Activated CD4-positive, alpha-beta T cell treated with anti-CD3 and anti-CD28 coated beads for 1 hour (primary cell): Measurements from ENCODE around the gene ZNF268.
"Not testable (repeated sequence)": the region's sequence is repeated elsewhere in the genome, so short reads cannot be mapped to it uniquely, and the experiment has no call there.

Source experiments
- DNase-seq: peaks from one replicate; pipeline ENCODE4 v3.0.0-alpha.2; 2020

Gene ZNF268

GRCh38 chr12:133227281-133227852, 46.1 kb downstream of the ZNF268 start:
- DNase-seq: no peak

GRCh38 chr12:133231001-133231400, 49.7 kb downstream of the ZNF268 start:
- no peak for DNase-seq

GRCh38 chr12:133233006-133233405, 51.7 kb downstream of the ZNF268 start:
- DNase-seq: no peak

GRCh38 chr12:133233993-133234564, 52.8 kb downstream of the ZNF268 start:
- no peak for DNase-seq

- no peak for DNase-seq
These were observed 53.7 kb downstream of the ZNF268 start for GRCh38 chr12:133234971-133235370.

- DNase-seq: no peak
These were observed 54.3 kb downstream of the ZNF268 start, which contains the start of gene ANHX for GRCh38 chr12:133235401-133236112. Gene ANHX (minus strand): TSS chr12:133235877. CDS start chr12:133234356, 1,521 bp downstream.

- DNase-seq: no peak
These were observed 54.8 kb downstream of the ZNF268 start for GRCh38 chr12:133236144-133236543.

- DNase-seq: no peak
These were observed 55.3 kb downstream of the ZNF268 start for GRCh38 chr12:133236556-133236955.

GRCh38 chr12:133251732-133252131, 70.4 kb downstream of the ZNF268 start:
- DNase-seq: no peak

GRCh38 chr12:133255833-133256232, 74.5 kb downstream of the ZNF268 start:
- DNase-seq: not testable (repeated sequence)

GRCh38 chr12:133256321-133256720, 75.0 kb downstream of the ZNF268 start:
- DNase-seq: no peak

GRCh38 chr12:133264173-133264572, 82.9 kb downstream of the ZNF268 start:
- no peak for DNase-seq
